HK-2 (cell line): Measurements from ENCODE around the gene ANKS1B.
"Not testable (repeated sequence)": the region's sequence is repeated elsewhere in the genome, so short reads cannot be mapped to it uniquely, and the experiment has no call there.

Experiments
- DNase-seq: peaks from one replicate; pipeline ENCODE4 v3.0.0-alpha.2; 2018; ENCODE audit not compliant: unreplicated experiment

The ANKS1B gene

DNA sequence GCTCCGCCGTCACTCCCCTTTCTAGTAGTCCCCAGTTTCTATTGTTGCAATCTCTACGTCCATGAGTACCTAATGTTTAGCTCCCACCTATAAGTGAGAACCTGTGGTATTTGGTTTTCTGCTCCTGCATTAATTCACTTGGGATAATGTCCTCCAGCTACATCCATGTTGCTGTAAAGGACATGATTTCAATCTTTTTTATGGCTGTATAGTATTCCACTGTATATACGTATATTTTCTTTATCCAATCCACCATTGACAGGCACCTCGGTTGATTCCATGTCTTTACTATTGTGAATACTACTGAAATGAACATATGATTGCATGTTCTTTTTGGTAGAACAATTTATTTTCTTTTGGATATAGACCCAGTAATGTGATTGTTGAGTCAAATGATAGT lies 114.7 kb downstream of the ANKS1B start:
- no peak for DNase-seq

DNA sequence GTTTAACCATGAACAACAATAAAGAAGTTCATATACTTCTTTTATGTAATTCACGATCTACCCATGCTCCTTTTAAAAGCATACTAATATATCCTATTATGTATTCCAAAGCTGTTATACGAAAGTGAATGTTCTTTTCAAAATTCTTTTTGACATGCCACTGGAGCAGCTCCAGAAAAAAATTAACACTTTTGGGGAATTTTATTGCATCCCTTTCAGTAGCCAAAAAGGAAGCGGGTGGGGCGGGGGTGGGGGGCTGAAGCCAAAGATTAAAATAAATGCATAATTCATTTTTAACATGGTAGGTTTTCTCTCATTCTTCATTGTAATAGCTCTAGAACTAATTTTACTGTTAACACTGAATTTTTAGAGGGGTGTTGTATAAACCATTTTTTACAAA lies 123.0 kb downstream of the ANKS1B start:
- DNase-seq = no peak

DNA sequence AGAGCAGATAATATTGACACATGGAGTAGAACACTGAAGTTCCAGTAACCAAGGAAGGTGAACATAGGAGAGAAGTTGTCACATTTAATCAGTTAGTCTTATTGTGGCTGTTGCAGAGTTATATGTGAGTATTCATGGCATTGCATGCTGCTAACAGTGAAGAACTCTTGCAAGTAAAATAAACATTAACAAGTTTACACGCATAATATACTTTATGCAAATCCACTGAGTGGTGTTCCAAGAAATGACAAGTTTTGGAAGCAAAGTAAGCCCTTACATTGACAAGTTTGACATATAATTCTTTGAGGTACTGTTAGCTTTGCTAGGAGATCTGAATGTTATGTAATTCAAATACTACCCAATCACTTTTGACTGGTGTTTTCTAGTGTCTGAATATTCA lies 125.6 kb downstream of the ANKS1B start:
- DNase-seq = no peak

DNA sequence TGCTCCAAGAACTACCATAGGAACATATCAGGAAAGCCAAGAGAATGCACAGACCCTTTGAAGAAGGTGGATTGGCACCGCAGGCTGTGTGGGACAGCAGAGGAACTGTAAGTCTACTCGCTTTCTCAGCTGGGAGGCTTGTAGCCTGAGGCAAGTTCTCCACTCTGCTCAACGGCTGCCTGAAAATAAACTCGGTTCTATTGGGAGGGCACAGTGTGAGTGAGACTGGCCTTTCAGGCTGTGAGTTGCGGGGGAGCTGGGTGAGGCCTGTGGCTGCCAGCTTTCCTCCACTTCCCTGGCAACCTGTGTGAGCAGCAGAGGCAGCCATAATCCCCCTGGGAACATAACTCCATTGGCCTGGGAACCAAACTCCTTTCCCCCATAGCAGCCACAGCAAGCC lies 132.1 kb downstream of the ANKS1B start:
- no peak for DNase-seq

DNA sequence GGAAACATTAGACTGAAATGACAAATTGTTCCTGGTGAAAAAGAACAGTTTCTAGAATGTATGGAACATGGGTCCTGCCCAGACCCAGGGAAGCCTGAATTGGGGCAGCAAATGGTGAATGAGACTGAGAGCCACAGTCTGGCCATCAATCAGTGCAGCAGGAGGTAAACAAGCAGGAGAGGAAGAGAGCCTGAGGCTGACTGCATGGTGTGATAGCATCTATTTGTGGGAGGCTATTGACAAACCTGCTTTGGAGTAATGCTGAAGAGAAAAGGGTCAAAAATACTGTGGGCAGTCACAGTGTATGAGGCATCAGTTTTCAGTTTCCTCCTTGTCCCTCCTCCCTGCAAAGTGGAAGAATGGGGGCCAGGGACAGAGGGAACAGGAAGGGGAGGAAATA lies 136.8 kb downstream of the ANKS1B start:
- no peak for DNase-seq

DNA sequence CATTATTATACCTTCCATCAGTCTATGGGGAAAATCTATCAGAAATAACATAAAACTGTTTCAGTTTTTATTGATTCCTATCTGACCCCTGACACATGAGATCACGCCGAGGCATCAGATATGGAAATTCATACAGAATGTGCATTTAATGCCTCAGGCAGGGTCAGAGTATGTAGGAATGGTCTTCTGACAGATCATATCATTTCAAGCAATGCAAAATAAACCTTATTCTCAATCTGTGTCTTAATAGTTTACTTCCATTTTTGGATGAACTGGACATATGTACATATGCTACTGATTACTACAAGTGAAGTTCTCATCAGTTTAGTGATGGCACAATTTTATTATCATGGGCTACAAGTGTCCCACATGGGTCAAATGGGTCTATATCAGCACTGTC lies 150.0 kb downstream of the ANKS1B start:
- no peak for DNase-seq

DNA sequence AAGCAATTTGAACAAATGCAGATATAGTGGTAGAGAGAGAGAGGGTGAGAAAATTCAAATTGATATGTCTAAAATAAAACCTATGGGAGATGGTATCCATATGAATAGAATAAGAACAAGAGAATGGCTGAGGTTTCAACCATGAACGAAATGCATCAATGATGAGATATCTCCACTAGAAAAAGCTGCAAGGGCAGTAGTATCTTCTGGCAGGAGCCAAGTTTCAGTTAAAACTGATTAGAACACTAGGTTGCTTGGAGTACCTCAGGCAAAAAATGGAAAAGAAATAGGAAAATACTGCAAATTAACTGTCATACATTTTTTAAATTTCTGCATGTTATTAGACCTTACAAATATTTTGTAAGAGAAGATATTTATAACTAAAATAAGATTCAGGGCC lies 151.3 kb downstream of the ANKS1B start:
- DNase-seq = no peak

DNA sequence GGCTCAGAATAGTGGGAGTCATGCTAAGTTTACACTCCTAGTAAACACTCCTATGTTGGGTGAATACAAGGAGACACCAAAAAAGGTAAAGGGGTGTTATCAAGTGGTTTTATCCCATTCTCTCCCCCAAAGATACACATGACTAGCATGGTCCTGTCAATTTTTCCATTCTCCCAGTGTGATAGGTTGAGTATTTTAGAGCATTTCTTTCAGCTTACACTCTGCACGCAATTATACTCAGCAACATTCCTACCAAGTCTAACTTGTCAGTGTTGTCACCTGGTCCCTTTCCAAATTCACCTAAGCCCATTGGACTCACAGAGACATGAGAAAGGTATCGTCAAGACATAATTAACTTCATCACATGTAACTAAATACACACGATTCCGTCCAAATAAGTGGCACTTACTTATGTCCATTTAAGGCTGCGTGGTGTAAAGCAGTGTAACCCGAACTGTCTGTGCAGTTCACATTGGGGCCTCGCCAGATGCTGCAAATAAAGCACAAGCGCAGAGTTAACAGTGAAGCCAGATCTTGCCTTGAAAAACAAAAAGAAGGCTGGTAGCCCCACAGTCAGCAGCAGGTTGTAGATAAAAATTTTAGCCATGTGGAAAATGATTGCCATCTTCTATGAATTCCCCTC lies 159.7 kb downstream of the ANKS1B start:
- no peak for DNase-seq

DNA sequence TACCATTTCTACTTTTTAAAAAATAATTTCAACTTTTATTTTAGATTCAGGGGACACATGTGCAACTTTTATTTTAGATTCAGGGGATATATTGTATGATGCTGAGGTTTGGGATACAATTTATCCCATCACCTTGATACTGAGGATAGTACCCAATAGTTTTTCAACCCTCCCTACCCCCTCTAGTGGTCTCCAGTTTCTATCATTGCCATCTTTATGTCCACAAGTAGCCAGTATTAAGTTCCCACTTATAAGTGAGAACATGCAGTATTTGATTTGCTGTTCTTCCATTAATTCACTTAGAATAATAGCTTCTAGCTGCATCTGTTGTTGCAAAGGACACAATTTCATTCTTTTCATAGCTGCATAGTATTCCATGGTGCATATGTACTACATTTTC lies 162.5 kb downstream of the ANKS1B start:
- no peak for DNase-seq

DNA sequence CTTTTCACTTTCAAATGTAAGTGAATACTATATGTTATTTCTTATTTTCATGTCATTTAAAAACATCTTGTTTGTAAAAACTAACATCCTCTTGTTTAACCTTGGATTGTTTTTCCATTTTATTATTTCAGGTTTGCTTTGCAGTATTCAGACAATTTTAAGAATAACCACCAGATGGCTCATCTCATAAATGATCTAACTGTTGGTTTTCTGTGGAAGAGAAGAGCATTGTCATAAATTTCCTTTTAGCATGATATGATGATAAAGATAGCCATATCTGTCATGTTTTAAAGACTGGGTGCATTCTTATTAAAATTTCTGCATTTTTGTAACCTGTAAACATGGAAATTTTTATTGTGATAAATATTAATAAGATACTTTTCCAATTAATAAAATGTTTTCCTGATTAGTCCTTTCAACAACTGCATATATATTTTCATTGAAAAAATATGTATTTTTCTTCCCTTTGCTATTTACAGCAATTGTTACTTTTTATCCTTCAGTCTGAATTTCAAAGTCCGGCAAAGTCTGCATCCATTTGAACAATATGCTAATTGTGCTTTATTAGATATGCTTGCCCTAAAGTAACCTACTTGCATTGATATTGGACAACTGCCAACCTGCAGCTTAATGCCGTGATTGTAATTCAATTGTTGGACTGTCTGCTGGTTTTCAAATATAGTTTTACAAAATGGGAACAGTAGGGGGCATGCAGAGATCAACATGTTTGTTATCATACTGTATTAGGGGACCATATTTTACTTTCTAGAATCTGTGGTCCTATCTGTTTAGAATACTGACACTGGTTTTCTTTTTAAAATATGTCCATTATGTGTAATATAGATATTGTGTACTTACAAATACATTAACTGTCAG lies 173.8 kb downstream of the ANKS1B start:
- DNase-seq = no peak

DNA sequence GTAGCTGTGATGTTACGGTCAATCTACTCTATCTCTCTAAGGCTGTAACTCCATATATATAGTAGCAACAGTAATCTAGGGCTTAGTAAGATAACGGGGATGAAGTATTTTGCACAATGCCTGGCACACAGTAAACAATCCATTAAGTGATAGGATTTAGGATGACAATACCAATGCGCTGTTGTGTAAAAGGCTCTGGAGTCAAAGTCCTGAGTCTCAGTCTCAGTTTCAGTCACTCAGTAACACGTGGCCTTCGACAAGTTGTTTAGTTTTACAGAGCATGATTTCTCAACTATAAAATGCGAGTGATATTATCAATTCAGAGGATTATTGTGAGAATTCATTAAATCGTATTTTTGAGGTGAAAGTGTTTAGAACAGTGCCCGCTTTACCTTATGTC lies 174.8 kb downstream of the ANKS1B start:
- no peak for DNase-seq

DNA sequence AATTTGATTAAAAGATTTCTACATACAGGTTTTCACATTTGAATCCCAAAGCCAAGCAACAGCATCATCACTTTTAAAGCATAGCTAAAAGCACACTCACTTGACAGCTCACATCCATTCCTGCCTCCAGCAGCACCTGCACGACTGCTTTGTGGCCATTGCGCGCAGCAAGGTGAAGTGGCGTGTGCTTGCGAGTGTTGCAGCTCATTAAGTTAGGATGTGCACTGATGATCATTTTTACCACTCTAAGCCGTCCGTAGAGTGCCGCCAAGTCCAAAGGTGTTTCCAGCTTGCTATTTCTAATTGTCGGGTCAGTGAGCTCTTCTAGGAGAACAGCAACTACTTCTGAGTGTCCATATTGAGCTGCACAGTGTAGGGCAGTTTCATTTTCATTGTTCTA lies 178.4 kb downstream of the ANKS1B start:
- no peak for DNase-seq

DNA sequence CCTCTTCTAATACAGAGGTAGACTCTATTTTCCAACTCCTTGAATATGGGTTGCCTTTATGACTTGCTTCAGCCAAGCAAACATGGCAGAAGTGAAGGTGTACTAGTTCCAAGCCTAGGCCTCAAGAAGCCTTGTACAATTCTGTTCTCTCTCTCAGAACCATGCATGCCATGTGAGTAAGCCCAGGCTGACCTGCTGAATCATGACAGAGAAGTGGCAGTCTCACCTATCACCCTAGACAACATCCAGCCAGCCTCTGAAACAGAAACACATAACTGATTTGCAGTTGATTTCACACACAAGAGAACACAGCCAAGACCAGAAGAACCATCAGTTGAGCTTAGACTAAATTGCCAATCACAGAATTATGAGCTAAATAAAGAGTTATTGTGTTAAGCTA lies 180.0 kb downstream of the ANKS1B start:
- peak; percentile 26 for DNase-seq

DNA sequence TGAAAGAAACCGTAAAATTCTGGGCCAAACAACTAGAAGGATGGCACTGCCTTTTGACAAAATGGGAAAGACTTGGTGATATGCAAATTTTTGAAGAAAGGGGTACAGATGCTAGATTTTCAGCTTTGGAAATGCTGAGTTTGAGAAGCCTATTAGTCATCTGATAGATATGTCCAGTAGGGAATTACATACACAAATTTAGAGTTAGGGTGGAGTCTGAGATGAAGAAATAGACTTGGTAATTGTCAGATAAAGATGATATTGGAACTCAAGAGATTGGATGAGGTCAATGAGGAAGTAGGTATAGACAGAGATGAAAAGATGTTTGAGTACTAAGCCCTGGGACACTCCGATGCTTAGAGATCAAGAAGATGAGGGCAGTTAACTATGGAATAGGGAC lies 184.1 kb downstream of the ANKS1B start:
- no peak for DNase-seq

DNA sequence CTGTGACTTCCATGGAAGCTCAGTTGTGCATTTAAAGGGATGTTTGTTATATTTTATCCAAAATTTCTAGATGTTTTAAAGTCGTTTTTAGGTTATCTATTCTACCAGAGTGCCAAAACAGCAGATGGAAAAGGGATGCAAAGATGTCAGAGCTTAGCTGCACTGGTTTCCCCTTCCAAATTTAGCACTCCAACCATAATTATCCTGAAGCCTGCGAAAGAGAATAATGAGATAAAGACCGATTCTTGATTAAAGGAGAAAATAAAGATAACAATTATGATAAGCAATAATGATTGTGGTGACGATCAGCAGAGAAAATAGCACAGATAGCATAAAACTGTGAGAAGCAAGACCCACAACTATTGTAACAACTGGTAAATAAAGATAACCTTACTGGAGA lies 186.8 kb downstream of the ANKS1B start:
- DNase-seq = not testable (repeated sequence)

DNA sequence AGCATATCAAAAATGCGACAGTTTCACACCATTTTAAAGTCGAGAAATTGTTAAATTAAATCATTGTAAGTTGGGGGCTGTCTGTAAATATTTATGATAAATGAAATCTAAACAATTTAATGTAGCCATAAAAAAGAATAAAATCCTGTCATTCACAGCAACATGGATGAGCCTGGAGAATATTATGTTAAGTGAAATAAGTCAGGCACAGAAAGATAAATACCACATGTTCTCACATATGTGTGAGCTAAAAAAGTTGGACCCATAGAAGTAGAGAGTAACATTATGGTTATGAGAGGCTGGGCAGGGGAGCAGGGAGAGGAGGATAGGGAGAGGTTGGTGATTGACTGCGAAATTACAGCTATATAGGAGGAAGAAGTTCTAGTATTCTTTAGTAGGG lies 201.3 kb downstream of the ANKS1B start:
- no peak for DNase-seq

DNA sequence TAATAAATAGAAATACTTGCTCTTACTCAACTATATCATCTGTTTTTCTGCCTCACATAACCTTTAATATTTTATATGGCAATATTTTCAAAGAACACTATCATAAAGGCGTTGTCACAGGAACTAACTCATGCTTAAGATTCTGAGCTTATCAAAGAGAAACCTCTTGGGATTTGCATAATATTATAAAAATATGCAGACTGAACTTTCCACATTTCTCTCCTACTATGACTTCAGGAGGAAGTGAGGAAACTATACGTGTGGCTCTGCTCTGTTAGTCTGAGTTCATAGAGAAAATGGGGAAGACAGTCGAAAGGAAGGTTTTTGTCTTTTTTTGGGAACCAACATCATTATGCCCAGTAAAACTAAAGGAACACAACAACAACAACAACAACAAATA lies 212.5 kb downstream of the ANKS1B start:
- no peak for DNase-seq

DNA sequence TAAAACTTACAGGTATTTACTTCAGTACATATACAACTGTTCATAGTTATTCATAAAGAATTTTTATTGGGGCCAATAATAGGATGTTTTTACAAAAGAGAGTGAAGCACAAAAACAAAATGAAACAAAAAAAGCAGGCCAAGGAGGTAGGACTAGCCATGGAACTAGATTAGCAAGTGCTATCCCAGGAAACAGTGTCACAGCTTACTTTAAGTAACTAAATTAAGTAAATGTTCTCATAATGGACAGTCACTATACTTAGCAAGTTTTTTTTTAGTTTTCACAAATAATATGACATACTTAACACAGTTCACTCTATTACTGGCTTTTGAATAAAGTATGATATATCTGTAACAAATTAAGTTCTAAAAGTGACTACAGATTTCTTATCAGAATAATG lies 213.1 kb downstream of the ANKS1B start:
- no peak for DNase-seq

DNA sequence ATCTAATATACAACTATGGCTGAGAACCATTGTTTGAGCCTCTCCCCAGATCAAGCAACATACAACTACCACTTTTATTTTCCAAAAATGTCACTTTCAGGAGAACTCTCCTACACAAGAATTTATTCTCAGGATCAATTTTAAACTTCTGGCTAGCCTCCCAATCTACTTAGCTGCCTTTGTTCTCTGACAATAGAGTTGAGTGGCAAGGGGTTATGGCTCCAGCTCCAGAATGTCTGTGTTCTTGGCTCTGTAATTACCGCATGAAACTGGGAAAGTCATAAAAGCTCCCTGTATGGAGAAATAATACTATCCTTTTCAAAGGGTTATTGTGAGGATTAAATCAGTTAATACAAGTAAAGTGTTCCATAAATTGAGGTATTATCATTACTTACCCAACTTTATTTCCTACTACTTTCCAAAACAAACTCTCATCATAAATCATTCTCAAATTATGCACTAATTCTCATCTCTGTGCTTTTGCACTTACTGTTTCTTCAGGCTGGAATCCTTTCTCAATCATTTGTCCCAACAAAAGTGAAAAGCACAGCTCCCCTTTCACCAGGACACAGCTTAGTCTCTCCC lies 215.2 kb downstream of the ANKS1B start:
- DNase-seq = no peak

DNA sequence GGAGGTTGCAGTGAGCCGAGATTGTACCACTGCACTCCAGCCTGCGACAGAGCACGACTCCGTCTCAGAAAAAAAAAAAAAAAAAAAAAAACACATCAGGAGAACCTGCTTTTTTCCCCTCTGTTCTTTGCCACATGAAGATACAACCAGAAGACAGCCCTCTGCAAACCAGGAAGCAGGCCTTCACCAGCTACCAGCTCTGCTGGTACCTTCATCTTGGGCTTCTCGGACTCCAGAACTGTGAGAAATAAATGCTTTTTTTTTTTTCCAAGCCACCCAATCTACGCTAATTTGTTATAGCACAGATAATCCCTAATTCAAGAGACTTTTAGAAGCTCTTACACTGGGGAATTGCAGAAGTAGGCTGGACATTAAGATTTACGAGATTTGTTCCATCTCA lies 216.0 kb downstream of the ANKS1B start:
- no peak for DNase-seq

DNA sequence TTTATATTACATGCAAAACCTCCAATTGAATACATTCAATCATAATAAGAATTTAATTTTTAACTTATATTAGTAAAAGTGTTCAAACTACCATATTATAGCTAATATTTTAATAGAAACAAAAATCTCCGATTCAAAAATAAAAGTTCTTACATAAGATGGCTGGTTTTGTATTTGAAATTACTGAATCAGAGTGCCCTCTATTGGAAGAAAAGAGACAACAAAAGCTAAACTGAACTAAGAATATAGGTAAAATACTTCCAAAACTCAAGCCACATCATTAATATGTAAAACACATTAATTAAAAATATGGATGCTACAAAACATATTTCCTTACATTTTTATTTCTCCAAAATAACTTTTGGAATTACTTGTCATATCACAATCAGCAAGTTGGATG lies 216.9 kb downstream of the ANKS1B start:
- no peak for DNase-seq

DNA sequence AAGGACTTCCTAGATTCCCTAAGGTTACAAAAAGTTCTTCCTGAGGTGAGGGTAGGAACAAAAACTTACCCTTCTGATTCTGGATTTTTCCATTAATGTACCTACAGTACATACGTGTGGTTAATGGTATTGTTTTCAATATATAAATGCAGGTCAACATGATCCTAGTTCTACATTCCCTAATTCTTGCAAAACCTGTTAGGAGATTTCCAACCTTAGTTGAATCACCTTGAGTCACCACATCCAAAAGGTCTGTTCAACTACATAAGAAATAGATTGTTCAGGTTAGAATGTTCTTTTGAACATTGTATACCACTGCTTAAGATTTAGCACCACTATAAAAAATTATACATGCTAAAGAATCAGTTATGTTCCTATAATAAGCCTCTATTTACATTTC lies 218.3 kb downstream of the ANKS1B start:
- DNase-seq = no peak

DNA sequence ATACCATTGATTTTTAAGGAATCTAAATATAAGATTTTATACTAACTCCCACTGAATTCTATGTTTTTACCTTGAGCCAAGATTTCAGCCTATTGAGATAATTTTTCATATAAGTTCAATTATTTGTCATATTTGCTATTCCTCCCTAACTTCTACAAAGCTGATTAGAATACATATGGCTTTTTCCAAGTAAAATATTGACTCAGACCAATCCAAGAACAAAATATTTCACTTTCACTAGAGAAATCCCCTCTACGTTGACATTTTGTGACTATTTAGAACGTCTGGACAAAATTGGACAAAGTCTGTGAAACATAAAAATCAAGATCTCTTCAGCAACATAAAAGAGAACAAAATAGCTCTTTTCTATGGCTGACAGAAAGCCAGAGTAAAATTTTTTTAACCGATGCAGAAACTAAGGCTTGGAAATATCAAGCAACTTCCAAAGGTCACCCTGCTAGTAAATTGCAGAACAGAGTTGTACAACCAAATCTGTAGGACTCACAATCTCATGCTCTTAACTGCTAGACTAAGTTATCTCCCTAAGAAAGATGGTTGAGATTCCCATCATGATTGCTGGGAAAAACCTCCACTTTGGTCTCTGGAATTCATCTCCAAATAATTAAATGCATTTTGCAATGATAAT lies 219.1 kb downstream of the ANKS1B start:
- no peak for DNase-seq
